ENCODE data around the gene ARRB1.

DNA sequence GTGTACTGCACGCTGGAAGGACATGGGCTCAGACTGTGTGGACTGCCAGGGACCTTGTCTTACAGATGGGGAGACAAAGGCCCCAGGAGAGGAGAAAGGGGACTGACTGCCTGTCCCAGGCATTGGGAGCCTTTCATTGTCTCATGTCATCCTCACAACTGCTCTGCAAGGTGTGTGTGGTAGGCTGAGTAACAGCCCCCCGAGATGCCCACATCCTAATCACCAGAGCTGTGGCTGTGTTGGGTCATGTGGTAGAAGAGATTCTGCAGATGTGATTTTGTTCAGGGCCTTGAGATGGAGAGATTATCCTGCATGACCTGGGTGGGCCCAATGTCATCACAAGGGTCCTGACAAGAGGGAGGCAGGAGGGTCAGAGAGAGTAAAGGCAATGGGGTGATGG, 39.1 kb downstream of the ARRB1 start:
- TF ChIP-seq, protein P1, sequence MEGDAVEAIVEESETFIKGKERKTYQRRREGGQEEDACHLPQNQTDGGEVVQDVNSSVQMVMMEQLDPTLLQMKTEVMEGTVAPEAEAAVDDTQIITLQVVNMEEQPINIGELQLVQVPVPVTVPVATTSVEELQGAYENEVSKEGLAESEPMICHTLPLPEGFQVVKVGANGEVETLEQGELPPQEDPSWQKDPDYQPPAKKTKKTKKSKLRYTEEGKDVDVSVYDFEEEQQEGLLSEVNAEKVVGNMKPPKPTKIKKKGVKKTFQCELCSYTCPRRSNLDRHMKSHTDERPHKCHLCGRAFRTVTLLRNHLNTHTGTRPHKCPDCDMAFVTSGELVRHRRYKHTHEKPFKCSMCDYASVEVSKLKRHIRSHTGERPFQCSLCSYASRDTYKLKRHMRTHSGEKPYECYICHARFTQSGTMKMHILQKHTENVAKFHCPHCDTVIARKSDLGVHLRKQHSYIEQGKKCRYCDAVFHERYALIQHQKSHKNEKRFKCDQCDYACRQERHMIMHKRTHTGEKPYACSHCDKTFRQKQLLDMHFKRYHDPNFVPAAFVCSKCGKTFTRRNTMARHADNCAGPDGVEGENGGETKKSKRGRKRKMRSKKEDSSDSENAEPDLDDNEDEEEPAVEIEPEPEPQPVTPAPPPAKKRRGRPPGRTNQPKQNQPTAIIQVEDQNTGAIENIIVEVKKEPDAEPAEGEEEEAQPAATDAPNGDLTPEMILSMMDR (IDR thresholded peaks at IDR 0.05) = no peak
- TF ChIP-seq EZH2 (IDR thresholded peaks at IDR 0.05) = no peak
- no peak for TF ChIP-seq EZH2phosphoT487 (IDR thresholded peaks at IDR 0.05)

All from neural progenitor cell (in vitro differentiated cells).